Head of caudate nucleus (tissue), 42 donors: ENCODE data around the gene GPC6.
"Not testable (repeated sequence)": the region's sequence is repeated elsewhere in the genome, so short reads cannot be mapped to it uniquely, and the experiment has no call there.

Source experiments
- DNase-seq, 42 donors: peaks; one replicate each; pipeline versions ENCODE4 v3.0.0 to v3.0.0-alpha.2; 2020 to 2021; ENCODE audit warnings: mixed read lengths in 7 of 42
- intact Hi-C: fragments of 100-400 bp; cut with DNase I; formaldehyde crosslinking; loops from one replicate; pipeline ENCODE4 v1.15.0; 2022

Gene GPC6

GRCh38 chr13:93226623-93227279 is at the start of gene GPC6:
Gene GPC6 (plus strand): TSS chr13:93226807.
- intact Hi-C loops, result no loop called here
- DNase-seq, result peak in 39 of 42 donors; percentile 6 to 79 (median 50)

DNA sequence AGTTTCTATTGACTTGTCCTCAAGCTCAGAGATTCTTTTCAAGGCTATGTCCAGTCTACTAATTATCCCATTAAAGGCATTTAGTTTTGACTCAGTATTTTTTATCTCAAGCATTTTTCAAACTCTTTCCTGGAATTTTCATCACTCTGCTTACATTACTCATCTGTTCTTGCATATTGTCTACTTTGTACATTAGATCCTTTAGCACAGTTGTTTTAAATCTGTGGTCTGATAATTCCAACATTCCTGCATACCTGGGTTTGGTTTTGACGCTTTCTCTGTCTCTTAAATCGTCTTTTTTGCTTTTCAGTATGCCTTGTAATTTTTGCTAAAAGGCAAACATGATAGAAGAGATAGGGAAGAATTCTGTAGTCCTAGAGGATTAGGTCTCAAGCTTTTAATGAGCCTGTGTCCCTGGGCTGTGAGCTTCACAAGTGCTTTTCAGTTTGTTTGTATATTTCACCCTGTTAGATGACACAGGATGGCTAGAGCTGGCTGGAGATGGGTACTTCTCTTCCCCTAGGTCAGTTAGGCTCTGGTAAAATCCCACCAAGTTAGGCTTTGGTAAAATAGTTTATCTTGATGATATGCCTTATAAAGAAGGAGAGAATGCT is 46.1 kb upstream of the GPC6 start:
- intact Hi-C loops, result no loop called here
- no peak for DNase-seq

DNA sequence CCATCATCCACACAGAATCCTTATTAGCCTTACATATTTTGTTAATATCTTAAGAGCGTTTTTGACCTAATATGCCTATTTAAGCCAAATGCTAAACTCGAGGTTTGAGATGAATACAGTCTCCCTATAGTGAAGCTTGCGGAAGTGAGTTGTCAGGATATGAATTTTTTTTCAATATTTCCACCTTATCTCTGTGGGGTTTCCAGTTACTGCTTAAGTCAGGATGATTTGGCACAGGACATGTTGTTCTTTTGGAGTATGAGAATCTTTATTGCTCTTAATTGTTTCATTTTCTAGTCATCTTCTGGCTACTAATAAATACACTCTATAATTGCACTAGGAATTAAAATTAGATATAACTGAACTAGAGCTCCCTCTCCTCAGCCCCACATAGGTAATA is 44.2 kb upstream of the GPC6 start:
- no peak for DNase-seq
- intact Hi-C loops, result no loop called here

DNA sequence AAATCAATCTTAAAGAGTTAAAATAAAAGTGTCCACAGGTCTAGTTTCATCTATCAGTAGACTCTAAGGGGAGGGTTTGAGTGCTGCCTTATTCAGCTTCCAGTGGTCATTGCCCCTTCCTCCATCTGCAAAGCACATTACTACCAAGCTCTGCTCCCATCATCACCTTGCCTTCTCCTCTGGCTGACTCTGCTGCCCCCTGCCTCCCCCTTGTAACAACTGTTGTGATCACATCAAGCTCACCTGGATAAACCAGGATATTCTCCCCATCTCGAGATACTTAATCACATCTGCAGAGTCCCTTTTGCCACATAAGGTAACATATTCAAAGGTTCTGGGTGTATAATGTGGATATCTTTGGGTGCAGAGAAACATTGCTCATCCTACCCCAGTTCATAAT is 43.3 kb upstream of the GPC6 start:
- DNase-seq, result no peak
- intact Hi-C loops, result no loop called here

DNA sequence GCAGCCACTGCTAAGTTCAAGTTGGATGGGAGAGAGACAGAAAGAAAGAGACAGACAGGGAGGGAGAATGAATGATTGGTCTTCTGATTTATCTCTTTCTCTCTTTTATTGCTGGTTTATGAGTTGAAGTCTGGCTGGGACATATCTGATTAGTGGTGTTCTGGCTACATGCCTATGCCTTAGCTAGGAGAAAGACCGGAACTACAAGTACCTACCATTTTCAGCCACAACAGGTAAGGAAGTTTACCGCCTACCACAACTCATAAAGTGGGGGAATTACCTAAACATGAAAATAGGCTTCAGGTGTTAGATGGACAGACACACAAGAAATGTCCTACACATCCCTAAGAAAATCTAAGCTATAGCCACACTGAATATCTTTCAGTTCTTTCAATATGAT is 36.6 kb upstream of the GPC6 start:
- intact Hi-C loops, result no loop called here
- DNase-seq, result no peak

DNA sequence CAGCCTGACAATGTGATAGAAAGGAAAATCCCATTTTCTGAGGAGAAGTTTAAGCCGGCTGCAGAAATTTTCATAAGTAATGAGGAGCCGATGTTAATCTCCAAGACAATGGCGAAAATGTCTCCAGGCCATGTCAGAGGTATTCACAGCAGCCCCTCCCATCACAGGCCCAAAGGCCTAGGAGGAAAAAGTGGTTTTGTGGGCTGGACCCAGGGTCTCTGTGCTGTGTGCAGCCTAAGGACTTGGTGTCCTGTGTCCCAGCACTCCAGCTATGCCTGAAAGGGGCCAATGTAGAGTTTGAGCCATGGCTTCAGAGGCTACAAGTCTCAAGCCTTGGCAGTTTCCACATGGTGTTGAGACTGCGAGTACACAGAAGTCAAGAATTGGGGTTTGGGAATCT is 32.9 kb upstream of the GPC6 start:
- no peak for DNase-seq
- intact Hi-C loops, result no loop called here

DNA sequence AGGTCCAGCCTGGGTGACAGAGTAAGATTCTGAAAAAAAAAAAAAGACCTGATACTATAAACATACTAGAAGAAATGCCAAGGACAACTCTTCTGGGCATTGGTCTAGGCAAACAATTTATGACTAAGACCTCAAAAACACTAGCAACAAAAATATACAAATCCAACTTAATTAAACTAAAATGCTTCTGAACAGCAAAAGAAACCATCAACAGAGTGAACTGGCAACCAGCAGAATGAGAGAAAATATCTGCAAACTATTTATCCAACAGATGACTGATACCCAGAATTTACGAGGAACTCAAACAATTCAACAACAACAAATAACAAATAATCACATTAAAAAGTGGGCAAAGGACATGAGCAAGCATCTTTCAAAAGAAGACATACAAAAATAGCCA is 26.8 kb upstream of the GPC6 start:
- intact Hi-C loops, result no loop called here

GRCh38 chr13:93200626-93201025 is 26.0 kb upstream of the GPC6 start:
- intact Hi-C loops, result no loop called here
- DNase-seq, result no peak

More for the DNA sequence above, 26.8 kb upstream of the GPC6 start:
- no peak for DNase-seq

DNA sequence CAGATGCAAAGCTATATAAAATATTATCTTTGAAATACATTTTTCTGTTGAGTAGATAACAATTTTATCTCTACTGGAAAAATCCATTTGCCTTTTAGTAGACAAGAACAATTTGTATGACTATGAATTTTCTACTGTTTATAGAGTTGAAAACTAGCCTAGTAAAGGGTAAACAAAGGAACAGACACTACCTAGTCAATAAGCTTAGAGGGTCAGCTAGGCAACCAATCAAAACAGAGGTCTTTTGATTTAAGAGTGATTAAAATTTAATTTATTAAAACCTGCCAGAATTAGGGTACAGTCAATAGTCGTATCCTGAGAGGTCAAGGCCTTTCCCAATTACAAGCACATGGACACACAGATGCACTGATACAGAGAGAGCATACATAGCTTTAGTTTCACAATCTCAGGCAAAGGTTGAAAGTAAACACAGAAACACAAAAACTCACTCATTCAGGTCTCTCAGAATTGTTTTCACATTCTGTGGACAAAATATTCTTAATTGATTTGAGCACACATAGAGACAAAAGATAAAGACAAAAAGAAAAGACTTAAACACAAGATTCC is 24.5 kb upstream of the GPC6 start:
- intact Hi-C loops, result no loop called here
- DNase-seq, result no peak

DNA sequence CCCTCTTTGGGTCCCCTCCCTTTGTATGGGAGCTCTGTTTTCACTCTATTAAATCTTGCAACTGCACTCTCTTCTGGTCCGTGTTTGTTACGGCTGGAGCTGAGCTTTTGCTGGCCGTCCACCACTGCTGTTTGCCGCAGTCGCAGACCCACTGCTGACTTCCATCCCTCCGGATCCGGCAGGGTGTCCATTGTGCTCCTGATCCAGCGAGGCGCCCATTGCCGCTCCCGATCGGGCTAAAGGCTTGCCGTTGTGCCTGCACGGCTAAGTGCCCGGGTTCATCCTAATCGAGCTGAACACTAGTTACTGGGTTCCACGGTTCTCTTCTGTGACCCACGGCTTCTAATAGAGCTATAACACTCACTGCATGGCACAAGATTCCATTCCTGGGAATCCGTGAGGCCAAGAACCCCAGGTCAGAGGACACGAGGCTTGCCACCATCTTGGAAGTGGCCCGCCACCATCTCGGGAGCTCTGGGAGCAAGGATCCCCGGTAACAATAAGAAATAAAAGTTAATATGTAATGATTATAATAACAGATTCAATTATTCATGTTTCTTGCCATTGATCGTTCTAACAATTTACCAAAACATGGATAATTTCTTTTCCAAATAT is 19.7 kb upstream of the GPC6 start:
- DNase-seq, intact Hi-C loops: not testable (repeated sequence)

DNA sequence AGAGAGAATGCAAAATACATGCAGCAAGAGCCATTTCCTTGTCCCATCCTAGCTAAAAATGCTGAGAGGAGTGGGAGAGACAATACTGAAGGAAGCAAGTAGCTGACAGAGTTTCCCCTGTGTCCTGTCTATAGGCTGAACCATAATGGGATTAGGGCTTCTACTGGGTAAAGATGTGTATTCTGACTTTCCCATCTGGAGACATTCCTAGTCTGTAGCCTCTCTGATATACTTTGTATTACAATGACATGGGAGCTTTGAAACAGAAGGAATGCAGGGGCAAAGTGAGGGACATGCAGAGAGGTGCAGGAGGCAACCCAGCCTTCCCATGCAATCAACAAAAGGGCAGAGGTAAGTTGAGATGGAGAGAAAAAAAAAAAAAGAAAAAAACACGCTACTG is 10.5 kb upstream of the GPC6 start:
- no peak for DNase-seq
- intact Hi-C loops, result no loop called here

GRCh38 chr13:93217721-93218261 is 8.8 kb upstream of the GPC6 start:
- DNase-seq, result no peak
- intact Hi-C loops, result no loop called here

DNA sequence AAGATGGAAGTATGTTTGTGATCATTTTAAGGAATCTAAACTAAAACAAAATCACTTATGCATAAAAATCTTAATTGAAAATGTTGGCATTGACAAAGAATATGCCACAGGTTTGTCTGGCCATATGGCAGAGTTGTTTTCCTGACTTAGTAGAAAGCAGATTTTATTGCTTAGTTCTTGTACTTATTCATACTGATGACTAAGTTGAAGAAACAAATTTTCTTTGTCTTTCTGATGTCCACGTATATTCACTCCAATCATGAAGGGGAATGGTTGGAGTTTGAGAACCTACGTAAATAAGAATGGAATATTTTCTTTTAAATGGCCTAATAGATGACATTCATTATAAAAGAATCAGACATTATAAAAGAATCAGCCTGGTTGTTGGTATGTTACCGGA is 8.0 kb upstream of the GPC6 start:
- DNase-seq, result no peak
- intact Hi-C loops, result no loop called here

GRCh38 chr13:93220073-93220472 is 6.5 kb upstream of the GPC6 start:
- DNase-seq, result no peak
- intact Hi-C loops, result no loop called here

DNA sequence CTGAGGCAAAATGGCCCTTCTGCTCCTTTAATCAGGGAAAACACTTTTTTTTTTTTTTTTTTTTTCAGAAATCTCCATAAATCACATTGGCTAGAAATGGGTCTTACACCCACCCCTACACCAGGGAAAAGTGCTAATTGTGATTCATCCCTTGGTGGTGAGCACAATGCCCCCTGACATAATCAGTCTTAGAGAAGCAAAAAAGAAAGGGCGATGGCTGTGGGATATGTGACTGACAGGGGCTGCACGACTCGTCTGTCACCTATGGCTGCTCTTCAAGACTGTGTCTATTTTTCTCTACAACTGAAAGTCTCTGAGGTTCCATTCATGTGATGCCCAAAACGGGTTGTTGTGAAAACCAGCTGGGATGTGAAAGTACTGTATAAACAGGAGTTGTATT is 3.6 kb upstream of the GPC6 start:
- DNase-seq, result no peak
- intact Hi-C loops, result no loop called here

DNA sequence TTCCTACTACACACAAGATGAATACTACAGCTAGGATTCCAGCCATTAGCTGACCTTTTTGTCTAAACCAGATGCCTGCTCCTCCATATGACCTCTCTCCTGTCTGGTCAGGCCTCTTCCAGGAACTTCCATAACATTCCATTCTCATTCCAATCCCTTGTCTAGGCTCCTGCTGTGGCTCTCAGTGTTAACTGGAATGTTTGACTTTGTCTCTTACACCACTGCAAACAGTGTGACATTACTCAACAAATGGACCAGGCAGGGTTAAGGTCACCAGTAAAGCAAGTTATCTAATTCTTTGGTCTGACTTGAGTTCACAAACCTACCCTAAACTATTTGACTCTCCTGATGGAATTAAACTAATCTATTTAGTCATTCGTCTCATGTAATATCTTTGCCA is 2.1 kb upstream of the GPC6 start:
- intact Hi-C loops, result no loop called here
- no peak for DNase-seq

DNA sequence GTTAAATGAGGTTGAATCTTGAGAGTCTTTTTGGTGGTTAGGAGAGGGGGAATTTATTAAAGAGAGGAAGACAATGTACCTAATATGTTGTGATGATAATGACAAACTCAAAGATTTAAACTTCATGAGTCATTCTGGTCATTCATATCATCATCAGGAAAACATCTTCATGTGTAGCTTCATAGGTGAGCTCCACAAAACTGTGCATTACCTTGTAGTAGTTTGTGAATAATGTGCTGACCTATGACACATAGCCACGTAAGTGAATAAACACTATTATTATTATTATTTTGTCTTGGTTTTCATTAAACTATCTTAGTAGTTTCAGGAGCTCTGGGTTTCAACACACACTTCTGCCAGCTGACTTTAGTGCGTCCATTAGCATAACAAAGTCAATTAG is 997 bp upstream of the GPC6 start:
- DNase-seq, result no peak
- intact Hi-C loops, result no loop called here

GRCh38 chr13:93226065-93226622 is 463 bp upstream of the GPC6 start:
- DNase-seq, result no peak
- intact Hi-C loops, result no loop called here

- peak in 34 of 42 donors; percentile 7 to 65 (median 37) for DNase-seq
- intact Hi-C loops, result no loop called here
Measured at GRCh38 chr13:93227280-93227877, 772 bp downstream of the GPC6 start.
